WI38 (cell line): Measurements from ENCODE around the gene LCN2.
"Not testable (repeated sequence)": the region's sequence is repeated elsewhere in the genome, so short reads cannot be mapped to it uniquely, and the experiment has no call there.

Experiments used
- H3K4me3 ChIP-seq: 2 replicates; pipeline ENCODE4 v1.5.1; 2011; ENCODE audit warnings: low read depth, mild to moderate bottlenecking, control low read depth, low read length
- TF ChIP-seq, protein P1 (sequence below): IDR thresholded peaks from 2 replicates; pipeline ENCODE4 v1.5.1; 2012; ENCODE audit warnings: low read depth, mild to moderate bottlenecking, control low read depth, low read length

LCN2 gene

DNA sequence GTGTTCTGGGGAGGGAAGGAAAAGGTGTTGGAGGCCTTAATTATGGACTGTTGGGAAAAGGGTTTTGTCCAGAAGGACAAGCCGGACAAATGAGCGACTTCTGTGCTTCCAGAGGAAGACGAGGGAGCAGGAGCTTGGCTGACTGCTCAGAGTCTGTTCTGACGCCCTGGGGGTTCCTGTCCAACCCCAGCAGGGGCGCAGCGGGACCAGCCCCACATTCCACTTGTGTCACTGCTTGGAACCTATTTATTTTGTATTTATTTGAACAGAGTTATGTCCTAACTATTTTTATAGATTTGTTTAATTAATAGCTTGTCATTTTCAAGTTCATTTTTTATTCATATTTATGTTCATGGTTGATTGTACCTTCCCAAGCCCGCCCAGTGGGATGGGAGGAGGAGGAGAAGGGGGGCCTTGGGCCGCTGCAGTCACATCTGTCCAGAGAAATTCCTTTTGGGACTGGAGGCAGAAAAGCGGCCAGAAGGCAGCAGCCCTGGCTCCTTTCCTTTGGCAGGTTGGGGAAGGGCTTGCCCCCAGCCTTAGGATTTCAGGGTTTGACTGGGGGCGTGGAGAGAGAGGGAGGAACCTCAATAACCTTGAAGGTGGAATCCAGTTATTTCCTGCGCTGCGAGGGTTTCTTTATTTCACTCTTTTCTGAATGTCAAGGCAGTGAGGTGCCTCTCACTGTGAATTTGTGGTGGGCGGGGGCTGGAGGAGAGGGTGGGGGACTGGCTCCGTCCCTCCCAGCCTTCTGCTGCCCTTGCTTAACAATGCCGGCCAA is 40.8 kb upstream of the LCN2 start:
- no peak overlapping the region for H3K4me3 ChIP-seq
- TF ChIP-seq, protein P1, sequence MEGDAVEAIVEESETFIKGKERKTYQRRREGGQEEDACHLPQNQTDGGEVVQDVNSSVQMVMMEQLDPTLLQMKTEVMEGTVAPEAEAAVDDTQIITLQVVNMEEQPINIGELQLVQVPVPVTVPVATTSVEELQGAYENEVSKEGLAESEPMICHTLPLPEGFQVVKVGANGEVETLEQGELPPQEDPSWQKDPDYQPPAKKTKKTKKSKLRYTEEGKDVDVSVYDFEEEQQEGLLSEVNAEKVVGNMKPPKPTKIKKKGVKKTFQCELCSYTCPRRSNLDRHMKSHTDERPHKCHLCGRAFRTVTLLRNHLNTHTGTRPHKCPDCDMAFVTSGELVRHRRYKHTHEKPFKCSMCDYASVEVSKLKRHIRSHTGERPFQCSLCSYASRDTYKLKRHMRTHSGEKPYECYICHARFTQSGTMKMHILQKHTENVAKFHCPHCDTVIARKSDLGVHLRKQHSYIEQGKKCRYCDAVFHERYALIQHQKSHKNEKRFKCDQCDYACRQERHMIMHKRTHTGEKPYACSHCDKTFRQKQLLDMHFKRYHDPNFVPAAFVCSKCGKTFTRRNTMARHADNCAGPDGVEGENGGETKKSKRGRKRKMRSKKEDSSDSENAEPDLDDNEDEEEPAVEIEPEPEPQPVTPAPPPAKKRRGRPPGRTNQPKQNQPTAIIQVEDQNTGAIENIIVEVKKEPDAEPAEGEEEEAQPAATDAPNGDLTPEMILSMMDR: no peak

DNA sequence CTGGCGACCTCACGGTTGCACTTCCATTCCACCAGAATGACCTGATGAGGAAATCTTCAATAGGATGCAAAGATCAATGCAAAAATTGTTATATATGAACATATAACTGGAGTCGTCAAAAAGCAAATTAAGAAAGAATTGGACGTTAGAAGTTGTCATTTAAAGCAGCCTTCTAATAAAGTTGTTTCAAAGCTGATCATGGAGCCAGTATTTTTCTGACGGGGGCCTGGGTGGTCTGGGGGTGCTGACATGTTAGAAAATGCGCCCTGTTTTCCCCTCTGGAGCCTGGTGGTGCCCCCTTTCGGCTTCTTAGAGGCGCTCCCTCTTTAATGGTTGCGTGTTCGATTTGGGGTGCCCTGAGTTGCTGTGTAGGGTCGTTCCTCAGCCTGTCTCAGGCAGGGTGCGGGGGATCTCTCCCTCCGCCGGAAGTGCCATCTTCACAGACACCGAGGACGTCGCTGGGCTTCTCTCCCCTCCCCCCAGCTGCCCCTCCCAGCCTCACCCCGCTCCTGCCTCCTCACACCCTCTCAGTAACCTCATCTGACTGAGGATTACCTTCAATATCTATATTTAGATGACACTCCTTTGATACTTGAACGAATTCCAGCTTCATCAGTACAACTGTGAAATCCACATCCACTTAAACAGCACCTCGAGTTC is 40.1 kb upstream of the LCN2 start:
- TF ChIP-seq, protein P1: no peak
- no peak overlapping the region for H3K4me3 ChIP-seq

DNA sequence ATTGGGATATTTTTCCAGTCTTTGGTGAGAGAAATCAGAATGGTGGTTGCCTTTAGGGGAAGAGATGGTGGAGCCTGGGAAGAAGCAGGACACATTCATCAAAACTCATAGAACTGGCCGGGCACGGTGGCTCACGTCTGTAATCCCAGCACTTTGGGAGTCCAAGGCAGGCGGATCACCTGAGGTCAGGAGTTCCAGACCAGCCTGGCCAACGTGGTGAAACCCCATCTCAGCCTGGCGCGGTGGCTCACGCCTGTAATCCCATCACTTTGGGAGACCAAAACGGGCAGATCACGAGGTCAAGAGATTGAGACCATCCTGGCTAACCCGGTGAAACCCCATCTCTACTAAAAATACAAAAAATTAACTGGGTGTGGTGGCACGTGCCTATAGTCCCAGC is 37.5 kb upstream of the LCN2 start:
- not testable (repeated sequence) for H3K4me3 ChIP-seq

DNA sequence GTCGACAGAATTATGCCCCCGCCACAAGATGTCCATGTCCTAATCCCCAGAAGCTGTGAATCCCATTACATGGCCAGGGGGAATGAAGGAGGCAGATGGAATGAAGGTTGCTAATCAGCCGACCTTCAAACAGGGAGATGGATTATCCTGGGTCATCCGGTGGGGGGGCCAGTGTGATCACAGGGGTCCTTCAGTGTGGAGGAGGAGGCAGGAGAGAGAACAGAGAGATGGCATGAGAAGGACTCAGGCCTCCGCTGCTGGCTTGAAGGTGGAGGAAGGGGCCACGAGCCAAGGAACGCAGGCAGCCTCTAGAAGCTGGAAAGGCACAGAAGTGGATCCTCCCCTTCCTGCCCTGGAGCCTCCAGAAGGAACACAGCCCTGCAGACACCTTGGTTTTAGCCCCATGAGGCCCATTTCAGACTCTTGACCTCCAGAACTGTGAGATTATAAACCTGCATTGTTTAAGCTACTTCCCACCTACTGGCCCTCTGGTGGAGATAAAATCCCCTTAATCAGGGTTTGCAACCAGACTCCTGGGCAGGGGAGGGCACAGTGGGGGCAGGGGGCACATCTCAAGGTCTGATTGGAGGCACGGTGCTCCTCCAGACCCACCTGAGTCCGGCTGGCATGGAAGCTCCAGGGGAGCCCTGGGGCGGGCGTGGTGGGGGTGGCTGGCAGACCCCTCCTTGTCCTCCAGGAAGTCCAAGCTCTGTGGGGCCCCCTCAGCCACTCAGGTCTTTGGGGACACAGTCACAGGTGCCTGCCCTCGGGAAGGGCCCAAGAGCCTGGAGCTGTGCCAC is 35.5 kb upstream of the LCN2 start:
- TF ChIP-seq, protein P1: no peak
- no peak overlapping the region for H3K4me3 ChIP-seq

DNA sequence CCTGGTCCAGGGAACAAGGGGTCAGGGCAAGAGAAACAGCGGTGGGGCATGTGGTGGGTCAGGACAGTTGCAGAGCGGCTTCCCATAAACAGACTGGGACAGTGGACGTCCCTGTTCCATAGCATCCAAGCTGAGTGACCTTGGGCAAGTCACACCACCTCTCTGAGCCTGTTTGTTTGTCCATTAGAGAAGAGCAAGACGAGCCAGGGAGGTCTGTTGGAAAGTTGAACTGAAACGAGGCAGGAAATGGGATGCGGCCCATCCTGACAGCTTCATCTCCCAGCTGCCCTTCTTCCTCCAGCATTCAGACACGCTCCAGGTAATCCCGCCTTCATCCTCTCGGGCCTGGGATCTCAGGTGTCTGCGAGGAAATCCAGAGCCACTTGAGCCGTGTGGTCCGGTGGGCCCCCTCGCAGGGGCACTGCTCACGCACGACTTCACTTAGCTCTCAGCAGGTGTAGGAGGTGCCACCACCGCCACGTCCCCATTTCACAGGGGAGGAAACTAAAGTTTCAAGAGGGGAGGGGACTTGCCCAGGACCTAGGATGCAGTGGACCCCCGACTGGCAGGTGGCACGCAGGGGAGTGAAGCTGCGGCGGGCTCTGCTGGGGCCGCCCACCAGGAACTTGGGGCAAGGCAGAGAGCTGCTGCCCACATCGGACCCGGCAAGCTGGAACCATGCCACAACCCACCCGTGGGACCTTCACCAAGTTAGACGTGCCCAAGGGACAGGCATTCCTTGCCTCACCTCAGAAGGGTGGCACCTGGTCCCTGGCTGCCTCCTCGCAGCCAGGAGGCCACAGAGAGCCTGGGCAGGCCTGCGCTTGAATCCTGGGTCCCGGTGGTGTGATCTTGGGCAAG is 34.7 kb upstream of the LCN2 start:
- H3K4me3 ChIP-seq: no peak overlapping the region

DNA sequence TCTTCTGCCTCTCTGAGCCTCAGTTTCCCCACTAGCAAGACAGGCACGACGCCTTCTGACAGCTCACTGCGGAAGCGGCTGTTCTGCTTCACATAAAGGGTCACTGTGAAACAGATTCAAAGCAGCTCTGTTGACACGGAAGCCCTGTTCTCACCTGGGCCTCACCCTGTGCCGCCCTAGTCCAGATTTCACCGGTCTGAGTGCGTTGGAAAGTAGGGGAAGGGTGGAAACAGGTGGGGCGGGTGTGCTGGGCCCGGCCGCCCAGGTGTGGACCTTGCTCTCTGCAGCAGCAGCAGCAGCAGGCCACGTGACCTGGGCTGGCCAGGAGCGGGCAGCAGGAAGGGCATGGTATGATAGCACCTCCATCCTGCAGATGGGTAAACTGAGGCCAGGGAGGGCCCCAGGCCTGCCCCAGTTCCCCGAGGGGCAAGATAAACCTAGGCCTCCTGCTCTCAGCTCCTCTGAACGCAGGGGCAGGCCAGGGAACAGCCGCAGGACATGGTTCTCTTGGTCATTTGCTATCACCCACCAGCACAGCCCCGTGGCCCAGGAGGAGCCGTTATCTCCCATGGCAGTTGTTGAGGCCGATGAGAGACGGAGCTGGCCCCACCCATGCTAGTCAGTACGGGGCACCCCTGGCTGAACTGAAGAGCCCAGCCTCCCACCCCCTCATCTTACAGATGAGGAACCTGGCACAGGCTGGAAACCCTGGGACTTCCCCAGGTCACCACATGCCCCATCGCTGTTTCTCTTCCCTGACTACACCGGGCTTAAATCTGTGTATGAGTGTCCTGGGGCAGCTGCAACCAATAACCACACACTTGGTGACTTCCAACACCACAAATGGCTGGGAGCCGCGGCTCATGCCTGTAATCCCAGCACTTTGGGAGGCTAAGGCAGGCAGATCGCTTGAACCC is 33.8 kb upstream of the LCN2 start:
- no peak overlapping the region for H3K4me3 ChIP-seq

More for the DNA sequence above, 34.7 kb upstream of the LCN2 start:
- TF ChIP-seq, protein P1: no peak

More for the DNA sequence above, 33.8 kb upstream of the LCN2 start:
- TF ChIP-seq, protein P1: no peak
